OCI-LY7 (cell line): ENCODE results near the gene ATPAF1. TPM values are rescaled to one million over a fixed set of nuclear protein-coding genes. Genes with fewer than 3 reads are reported as not detected.

Source experiments
- BruUV-seq: library from RNA; stranded (reverse); fragments of 400-500 nt; replicated peaks from 2 replicates; lab custom pipeline; 2021; lab: Mats Ljungman, UMichigan
- CTCF ChIA-PET: fragments of 300-600 bp; sonication (Branson Sonifier 250); formaldehyde crosslinking; loops from one replicate; lab custom pipeline; 2022; ENCODE audit warnings: antibody characterized with exemption; ENCODE audit not compliant: unreplicated experiment; lab: Charles Lee
- POLR2A ChIA-PET: fragments of 300-600 bp; sonication (Branson Sonifier 250); formaldehyde crosslinking; loops from one replicate; lab custom pipeline; 2022; ENCODE audit warnings: antibody characterized with exemption; lab: Charles Lee
- DNase-seq: peaks from one replicate; pipeline ENCODE4 v3.0.0-alpha.2; 2015; ENCODE audit warnings: low spot score
- H2AFZ ChIP-seq: fragments of 200-600 bp; sonication (generic), shearing (Covaris generic); 2 replicates; pipeline ENCODE4 v1.6.1; 2014; ENCODE audit warnings: mild to moderate bottlenecking, antibody characterized with exemption, low read length, moderate library complexity
- H3K27ac ChIP-seq: fragments of 200-600 bp; sonication (generic); 2 replicates; pipeline ENCODE4 v1.5.1; 2014; ENCODE audit warnings: mixed run types, low read depth, mild to moderate bottlenecking, moderate library complexity, low read length, inconsistent platforms; ENCODE audit not compliant: poor library complexity, severe bottlenecking
- H3K36me3 ChIP-seq: fragments of 200-600 bp; sonication (generic); 2 replicates; pipeline ENCODE4 v1.6.1; 2014; ENCODE audit warnings: mild to moderate bottlenecking, antibody characterized with exemption, low read length, moderate library complexity, mixed read lengths; ENCODE audit not compliant: insufficient read depth
- H3K4me1 ChIP-seq: fragments of 200-600 bp; sonication (generic); 2 replicates; pipeline ENCODE4 v1.5.1; 2014; ENCODE audit warnings: mild to moderate bottlenecking, low read length; ENCODE audit not compliant: insufficient read depth, poor library complexity, severe bottlenecking
- H3K4me2 ChIP-seq: fragments of 200-600 bp; sonication (generic); 2 replicates; pipeline ENCODE4 v1.6.1; 2014; ENCODE audit warnings: mild to moderate bottlenecking, low read length
- H3K4me3 ChIP-seq: fragments of 200-600 bp; sonication (generic); 2 replicates; pipeline ENCODE4 v1.5.1; 2014; ENCODE audit warnings: mild to moderate bottlenecking, low read depth, low read length; ENCODE audit not compliant: poor library complexity, severe bottlenecking
- H3K79me2 ChIP-seq: fragments of 200-600 bp; sonication (generic); 2 replicates; pipeline ENCODE4 v1.6.1; 2016; ENCODE audit warnings: low read depth, mild to moderate bottlenecking, low read length, moderate library complexity, mixed read lengths; ENCODE audit not compliant: insufficient read depth
- H3K9me2 ChIP-seq: fragments of 200-600 bp; sonication (generic); 2 replicates; pipeline ENCODE4 v1.6.1; 2016; ENCODE audit warnings: mild to moderate bottlenecking, low read length, mixed read lengths; ENCODE audit not compliant: insufficient read depth
- H3K9me3 ChIP-seq: fragments of 200-600 bp; sonication (generic); 2 replicates; pipeline ENCODE4 v1.6.1; 2014; ENCODE audit warnings: mild to moderate bottlenecking, mixed run types, low read length, mixed read lengths
- H4K20me1 ChIP-seq: fragments of 200-600 bp; sonication (generic); 2 replicates; pipeline ENCODE4 v1.6.1; 2014; ENCODE audit warnings: mild to moderate bottlenecking, antibody characterized with exemption, low read length, moderate library complexity, mixed read lengths; ENCODE audit not compliant: insufficient read depth
- CTCF ChIP-seq: fragments of 200-600 bp; sonication (generic); conservative IDR thresholded peaks from 2 replicates; pipeline ENCODE4 v1.5.1; 2014; ENCODE audit warnings: mild to moderate bottlenecking, antibody characterized with exemption, low read length, moderate library complexity, mixed read lengths
- EZH2phosphoT487 ChIP-seq: fragments of 200-600 bp; sonication (generic); IDR thresholded peaks from 2 replicates; pipeline ENCODE4 v1.6.1; 2018; ENCODE audit warnings: low read depth, borderline replicate concordance, mild to moderate bottlenecking, mixed run types, antibody characterized with exemption, low read length, moderate library complexity, mixed read lengths
- intact Hi-C: fragments of 100-400 bp; cut with micrococcal nuclease; formaldehyde crosslinking; loops from one replicate; pipeline ENCODE4 v1.10.0; 2022; ENCODE audit not compliant: unreplicated experiment
- total RNA-seq, 2 experiments: library from RNA; depleted of rRNA in 1 of 2; stranded (reverse); fragments of >200 nt in 1 of 2; shearing (Covaris generic) in 1 of 2; gene quantifications; 2 replicates each; pipeline ENCODE4 v1.2.3, GENCODE V29; 2014 to 2022

Gene ATPAF1
- total RNA-seq, 2 experiments from 2014 or later: 32.3 to 38.3 TPM

- peaks cover 16% of the 10 kb centered on the region; the same call in 1 of the 2 replicates for H3K36me3 ChIP-seq
- ChIA-PET CTCF (no interaction called here), POLR2A (interaction anchor here (0.6 kb wide), 2 partner anchors 9 to 291 kb away, joined by 4 to 6 read pairs; no protein-coding TSS in a partner anchor)
- no peaks in the 10 kb centered on the region for H3K79me2 ChIP-seq
- H3K27ac ChIP-seq: no peak overlapping the region
- H4K20me1 ChIP-seq: no peaks in the 10 kb centered on the region
- DNase-seq: no peak
- H3K4me2 ChIP-seq: no peak overlapping the region
- intact Hi-C loops: no loop called here
- no peaks in the 10 kb centered on the region for H3K4me1 ChIP-seq
- no peak overlapping the region for H3K4me3 ChIP-seq
- no peaks in the 10 kb centered on the region for H3K9me3 ChIP-seq
- BruUV-seq: no TSS peak
- no peaks in the 10 kb centered on the region for H3K9me2 ChIP-seq
- no peak overlapping the region for H2AFZ ChIP-seq
- TF ChIP-seq EZH2phosphoT487 (no peak), CTCF (no peak)
Measured at GRCh38 chr1:46639547-46639946, 28.6 kb downstream of the ATPAF1 start.

GRCh38 chr1:46638921-46639320 is 29.2 kb downstream of the ATPAF1 start:
- Histone ChIP-seq H4K20me1 (no peaks in the 10 kb centered on the region), H3K4me1 (no peaks in the 10 kb centered on the region), H3K4me3 (no peak overlapping the region), H3K79me2 (no peaks in the 10 kb centered on the region), H3K9me2 (no peaks in the 10 kb centered on the region), H3K27ac (no peak overlapping the region), H3K9me3 (no peaks in the 10 kb centered on the region), H3K4me2 (no peak overlapping the region), H3K36me3 (peaks cover 17% of the 10 kb centered on the region; the same call in 1 of the 2 replicates), H2AFZ (no peak overlapping the region)
- TF ChIP-seq CTCF (no peak), EZH2phosphoT487 (no peak)
- intact Hi-C loops: no loop called here
- ChIA-PET CTCF (no interaction called here), POLR2A (no interaction called here)
- no peak for DNase-seq
- BruUV-seq: no TSS peak

GRCh38 chr1:46637444-46638083 is 30.6 kb downstream of the ATPAF1 start:
- no peak for TF ChIP-seq CTCF
- TF ChIP-seq EZH2phosphoT487: no peak
- Histone ChIP-seq H4K20me1 (no peaks in the 10 kb centered on the region), H3K4me3 (no peak overlapping the region), H3K9me3 (no peaks in the 10 kb centered on the region), H3K27ac (no peak overlapping the region), H3K79me2 (no peaks in the 10 kb centered on the region), H3K9me2 (no peaks in the 10 kb centered on the region), H3K36me3 (peaks cover 22% of the 10 kb centered on the region; the same call in 1 of the 2 replicates), H3K4me2 (no peak overlapping the region), H3K4me1 (no peaks in the 10 kb centered on the region), H2AFZ (no peak overlapping the region)
- CTCF ChIA-PET: no interaction called here
- DNase-seq: no peak
- intact Hi-C loops: no loop called here
- BruUV-seq: no TSS peak
- POLR2A ChIA-PET: no interaction called here
